Activated CD8-positive, alpha-beta memory T cell treated with anti-CD3 and anti-CD28 coated beads, Interleukin-2, amount 50 U/mL, for 1 hour (primary cell): ENCODE data around the gene MYO9A.
"Not testable (repeated sequence)": the region's sequence is repeated elsewhere in the genome, so short reads cannot be mapped to it uniquely, and the experiment has no call there.

Source experiments
- DNase-seq: peaks from one replicate; pipeline ENCODE4 v3.0.0-alpha.2; 2020; ENCODE audit errors: extremely low read depth

MYO9A gene

DNA sequence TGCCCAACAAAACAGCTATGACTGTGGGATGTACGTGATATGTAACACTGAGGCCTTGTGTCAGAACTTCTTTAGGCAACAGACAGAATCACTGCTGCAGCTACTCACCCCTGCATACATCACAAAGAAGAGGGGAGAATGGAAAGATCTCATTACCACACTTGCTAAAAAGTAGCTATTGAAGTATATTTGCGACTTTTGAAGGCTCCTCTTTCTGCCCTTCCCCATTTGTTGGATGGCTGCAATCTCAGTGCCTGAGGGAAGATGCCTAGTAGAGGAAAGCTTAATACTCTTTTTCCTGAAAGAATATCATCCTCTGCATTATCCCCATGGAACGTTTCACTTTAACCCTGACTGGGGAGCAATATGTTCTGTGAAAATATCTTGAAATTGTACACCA, 22.1 kb upstream of the MYO9A start:
- DNase-seq, result no peak

DNA sequence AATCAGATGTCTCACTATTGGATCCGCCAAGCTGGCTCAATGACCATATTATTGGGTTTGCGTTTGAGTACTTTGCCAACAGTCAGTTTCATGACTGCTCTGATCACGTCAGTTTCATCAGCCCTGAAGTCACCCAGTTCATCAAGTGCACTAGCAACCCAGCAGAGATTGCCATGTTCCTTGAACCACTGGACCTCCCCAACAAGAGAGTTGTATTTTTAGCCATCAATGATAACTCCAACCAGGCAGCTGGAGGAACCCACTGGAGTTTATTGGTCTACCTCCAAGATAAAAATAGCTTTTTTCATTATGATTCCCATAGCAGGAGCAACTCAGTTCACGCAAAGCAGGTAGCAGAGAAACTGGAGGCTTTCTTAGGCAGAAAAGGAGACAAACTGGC, 21.7 kb upstream of the MYO9A start:
- DNase-seq, result no peak

DNA sequence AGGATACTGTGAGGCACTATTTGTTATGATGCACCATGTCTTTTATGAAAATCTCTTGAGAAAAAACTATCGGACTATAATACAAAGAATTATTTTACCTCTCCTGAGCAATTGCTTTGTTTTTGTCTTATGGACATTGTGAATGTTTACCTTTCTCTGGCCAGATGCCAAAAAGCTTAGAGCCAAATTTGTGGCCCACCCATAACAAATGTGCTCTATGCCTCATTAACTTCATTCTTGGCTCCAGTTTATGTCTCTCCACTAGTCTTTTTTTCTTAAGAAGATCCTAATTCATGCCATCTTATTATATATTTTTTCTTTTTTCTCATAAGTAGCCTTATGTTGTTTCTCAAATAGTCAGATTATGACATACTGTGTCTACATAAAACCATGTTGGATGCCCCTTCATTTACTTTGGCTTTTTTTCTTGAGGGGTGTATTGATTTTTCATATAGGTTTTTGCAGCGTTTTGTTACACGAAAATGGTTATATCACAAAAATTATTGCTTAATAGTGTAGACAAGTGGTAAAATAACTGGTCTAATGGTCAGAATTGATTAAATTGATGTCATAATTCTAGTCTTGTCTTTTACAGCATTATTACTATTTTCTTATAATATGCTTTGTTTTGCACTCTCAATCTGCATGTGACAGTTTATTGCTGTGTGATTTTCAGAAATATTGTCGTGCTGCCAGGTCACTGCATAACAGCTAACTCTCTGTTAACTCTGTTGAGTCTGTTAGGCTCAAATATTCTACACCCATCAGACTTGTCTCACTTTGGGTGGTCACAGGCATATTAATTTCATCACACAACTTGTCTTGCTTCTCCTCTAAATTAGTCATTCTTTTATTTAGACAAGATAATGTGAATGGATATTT, 18.5 kb upstream of the MYO9A start:
- DNase-seq, result no peak

DNA sequence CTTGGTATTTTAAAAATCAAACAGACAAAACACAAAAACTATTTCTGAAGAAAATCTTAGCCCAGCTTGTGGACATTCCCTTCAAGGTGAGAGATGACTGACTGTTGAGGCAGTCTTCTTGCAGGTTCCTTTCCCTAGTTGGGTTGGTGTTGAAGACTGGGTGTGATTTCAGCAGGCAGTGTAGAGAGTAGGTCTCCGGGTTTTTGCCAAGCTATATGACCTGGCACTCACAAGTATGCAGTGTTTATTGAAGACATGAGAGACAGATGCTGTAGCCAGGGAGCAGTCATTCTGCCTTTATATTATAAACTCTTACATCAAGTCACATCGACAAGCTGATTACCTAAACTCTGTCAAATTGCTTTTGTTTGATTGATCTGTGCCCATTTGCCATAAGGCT, 17.8 kb upstream of the MYO9A start:
- DNase-seq, result no peak

DNA sequence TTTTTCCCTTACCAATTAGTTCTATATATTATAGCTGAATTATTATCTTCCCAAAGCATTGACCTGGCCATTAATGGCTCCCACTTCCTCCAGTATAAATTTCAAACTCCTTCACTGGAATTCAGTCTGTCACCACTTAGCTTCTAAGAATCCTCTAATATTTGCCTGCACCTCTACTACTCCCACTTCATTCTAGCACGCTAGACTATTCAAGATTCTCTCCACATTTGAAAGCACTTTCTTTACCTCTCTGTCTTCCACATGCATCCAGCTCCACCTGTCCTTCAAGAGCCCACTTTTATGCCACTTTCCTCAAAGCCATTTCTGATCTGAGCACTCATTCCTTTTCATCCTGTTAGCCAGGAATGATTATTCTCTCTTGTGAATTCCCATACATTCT, 15.3 kb upstream of the MYO9A start:
- DNase-seq, result no peak

DNA sequence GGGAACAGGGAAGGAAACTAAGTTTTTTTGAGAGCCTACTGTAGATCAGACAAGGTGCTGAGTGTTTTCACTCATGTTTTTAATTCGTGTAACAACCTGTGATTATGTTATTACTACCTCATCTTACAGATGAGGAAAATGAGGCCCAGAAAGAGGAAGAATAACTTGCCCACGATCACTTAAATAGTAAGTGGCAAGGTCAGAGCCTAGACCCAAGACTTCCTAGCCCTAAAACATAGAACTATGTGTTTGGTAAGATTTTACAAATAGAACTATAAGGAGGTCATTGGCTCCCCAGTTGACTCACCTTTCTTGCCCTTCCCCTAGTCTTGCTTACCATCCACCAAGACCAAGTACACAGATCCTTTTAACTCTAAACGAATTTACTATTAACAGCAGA, 14.0 kb upstream of the MYO9A start:
- no peak for DNase-seq

DNA sequence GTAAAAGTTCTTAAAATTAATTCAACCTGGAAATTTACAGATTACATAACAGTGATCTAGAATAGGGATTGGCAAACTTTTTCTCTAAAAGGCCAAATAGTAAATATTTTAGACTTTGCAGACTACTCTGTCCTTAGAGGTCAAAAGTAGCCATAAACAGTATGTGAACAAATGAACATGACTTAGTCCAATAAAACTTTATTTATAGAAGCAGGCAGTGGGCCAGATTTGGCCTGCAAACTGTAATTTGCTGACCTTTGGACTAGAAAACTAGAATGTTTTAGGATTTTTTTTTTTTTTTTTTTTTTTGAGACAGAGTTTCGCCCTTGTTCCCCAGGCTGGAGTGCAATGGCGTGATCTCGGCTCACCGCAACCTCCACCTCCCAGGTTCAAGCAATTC, 12.3 kb upstream of the MYO9A start:
- no peak for DNase-seq

DNA sequence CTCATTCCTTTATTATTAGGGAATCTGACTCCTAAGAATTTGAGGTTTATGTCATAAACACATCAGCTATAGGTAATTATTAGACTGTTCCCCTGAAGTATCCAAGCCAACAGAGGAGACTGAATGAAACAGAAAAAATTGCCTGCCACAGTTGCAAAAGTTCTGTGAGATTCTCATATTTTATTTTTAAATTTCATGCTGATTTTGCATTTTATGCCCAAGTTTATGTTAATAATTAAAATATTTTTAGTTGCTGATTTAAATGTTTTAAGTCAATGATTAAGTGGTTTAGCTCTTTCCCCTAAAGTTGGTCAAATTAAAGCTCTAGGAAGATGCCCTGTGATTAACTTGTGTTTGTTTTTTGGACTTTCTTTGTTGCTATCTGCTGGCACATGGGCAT, 10.4 kb upstream of the MYO9A start:
- DNase-seq, result no peak

DNA sequence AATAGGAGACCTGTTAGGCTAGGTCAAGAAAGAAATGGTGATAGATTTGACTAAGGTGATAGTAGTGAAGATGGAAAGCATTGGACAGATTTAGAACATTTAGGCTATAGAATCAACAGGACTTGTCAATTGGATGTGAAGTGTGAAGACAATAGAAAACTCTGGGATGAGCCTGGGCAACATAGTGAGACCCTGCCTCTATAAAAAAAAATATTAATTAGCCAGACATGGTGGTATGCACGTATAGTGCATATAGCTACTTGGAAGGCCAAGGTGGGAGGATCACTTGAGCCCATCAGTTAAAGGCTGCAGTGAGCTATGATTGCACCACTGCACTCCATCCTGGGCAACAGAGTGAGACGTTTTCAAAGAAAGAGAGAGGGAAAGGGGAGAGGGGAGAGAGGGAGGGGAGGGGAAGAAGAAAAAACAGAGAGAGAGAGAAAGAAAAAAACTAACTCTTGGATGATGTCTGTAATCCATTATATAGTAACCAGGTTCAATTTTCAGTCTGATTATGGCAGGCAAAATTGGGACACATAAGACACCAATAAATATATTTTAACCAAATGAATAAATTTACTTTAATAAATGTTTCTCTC, 9.9 kb upstream of the MYO9A start:
- DNase-seq, result no peak

DNA sequence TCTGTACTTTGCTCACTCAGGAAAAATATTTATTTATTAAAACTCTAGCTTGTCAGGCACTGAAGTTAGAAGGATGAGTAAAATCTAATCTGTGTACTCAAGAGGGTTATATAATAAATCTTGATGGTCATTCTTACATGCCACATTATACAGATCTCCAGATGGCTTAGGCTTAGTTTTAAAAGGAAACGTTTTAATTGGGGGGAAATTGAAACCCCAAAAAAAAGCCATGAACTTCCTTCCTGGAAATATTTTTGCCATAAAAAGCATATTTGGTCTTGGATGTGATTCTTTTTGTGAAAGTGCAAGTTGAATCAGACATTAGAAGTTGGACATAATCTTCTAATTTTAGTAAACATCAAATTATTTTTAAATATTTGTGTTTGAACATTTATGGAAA, 6.3 kb upstream of the MYO9A start:
- no peak for DNase-seq

DNA sequence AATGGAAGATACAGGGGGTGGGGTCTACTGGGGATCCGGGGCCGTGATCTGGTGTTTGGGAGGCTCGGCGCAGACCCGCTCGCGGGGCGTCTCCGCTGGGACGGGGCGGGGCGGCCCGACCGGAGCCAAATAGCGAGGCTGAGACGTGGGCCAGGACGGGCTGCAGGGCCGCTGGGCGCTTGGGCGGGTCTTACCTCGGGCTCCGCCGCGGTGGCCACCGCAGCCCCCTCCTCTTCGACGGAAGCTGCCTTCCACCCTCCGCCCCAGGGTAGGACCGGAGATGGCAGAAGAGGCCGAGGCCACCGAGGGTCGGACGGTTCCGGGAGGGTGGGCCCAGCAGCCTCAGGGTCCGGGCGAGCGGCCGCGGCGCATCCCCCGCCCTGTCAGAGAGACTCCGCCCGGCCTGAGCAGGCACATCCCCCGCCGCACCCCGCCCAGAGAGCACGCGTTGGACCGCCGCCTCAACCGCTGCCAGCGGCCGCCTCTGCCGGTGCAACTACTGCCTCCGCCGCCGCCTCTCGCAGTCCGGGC, 399 bp downstream of the MYO9A start:
- DNase-seq, result peak; percentile 18

DNA sequence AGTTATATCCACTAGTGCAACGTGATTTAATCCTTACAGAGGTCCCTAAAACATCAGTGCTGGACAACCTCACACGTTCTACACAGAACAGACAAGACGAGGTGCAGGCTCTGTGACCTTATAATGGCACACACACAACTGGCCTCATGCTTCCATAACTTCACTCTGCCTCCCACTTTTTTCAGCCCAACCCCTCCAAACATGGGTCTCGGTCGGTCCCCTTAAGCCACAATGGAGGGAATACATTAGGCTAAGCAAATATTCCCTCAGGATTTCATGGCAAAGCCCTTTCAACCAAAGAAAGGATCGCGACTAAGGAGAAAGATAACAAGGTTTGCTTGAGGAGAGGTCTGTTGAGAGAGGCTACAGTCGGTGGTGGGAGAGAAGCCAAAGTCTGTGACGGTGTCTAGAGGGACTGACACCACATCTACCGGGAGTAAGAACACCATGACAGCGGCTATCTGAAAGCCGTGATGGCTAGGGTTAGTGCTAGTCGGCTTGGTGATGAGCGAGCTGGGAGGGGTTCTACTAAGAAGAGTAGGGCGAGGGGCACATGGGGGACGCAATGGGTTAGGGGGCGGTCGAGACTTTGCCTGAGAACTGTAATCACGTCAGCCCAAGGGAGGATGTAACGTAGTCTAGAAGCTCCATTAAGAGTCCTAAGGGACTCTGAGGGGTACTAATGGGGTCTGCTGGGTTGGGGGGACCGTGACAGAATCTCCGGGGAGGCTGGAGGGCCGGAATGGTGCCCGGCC, 1.0 kb downstream of the MYO9A start:
- peak; percentile 3 for DNase-seq

DNA sequence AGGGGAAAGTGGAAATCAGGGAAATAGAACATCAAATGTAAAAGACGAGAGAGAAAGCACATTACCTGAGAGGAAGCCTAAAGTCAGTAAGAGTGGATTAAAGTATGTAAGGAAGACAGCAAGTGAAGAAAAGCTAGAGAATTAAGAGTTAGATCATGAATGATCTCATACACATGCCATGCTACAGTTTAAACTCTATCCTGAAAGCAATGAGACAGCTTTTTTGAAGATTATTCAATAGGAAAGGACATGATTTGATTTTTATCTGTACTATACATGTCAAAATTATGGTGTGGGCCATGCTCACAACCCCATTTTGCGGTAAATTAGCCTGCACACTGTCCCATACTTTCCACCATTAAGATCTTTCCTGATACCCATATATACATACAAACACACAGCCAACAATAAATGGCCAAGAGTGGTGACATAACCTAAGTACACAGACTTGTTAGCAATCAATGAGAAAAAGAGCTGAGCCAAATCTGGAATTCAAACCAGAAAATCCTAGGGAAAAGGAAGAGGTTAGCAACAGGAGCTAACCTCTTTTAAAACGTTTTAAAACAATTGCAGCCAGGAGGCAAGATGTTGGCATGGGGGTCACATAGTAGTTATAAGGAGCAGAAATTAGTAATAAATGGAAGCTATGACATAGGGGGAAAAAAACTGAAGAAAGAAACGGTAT, 4.5 kb downstream of the MYO9A start:
- no peak for DNase-seq

DNA sequence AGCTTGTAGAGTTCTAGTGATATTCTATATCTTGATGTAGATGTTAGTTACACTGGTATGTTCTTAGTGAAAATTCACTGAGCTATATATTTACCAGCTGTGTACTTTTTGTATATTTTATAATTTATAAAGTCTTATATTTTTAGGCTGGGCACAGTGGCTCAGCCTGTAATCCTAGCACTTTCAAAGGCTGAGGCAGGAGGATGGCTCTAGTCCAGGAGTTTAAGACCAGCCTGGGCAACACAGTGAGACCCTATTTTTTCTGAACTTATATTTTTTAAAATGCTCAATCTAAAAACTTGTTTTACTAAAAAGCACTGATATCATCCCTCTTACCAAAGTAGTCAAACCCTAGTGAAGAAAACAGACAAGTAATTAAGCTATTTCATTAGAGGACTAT, 5.1 kb downstream of the MYO9A start:
- no peak for DNase-seq

DNA sequence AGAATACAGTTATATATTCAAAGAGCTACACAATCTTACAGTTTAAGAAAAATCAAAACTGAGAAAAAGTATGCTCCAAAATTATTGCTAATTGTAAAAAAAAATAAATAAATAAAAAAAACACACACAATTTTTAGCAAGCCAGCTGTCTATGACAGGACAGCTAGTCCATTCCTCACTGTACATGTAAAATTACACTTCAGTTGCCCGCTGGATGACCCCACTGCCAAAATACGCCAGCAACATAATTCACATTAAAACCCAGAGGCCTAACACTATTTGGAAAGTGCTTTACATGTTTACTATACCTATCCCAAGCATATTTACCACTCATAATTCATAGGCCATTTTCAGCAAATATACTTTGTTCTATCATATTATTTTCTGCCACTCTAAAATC, 5.8 kb downstream of the MYO9A start:
- DNase-seq, result no peak

DNA sequence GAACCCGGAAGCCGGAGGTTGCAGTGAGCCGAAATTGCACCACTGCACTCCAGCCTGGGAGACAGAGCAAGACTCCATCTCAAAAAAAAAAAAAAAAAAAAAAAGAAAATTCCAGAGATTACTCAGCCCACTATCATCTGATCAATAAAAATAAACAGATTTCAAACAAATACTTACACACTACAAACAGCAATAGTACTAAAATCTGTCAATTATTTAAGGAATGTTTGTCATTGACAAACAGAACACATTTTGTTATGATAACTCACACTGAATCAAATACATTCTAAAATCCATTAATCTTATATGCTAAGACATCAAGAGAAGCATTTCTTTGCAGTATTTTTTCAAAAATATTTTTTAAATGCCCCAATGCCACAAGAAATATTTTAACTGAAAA, 7.6 kb downstream of the MYO9A start:
- no peak for DNase-seq

DNA sequence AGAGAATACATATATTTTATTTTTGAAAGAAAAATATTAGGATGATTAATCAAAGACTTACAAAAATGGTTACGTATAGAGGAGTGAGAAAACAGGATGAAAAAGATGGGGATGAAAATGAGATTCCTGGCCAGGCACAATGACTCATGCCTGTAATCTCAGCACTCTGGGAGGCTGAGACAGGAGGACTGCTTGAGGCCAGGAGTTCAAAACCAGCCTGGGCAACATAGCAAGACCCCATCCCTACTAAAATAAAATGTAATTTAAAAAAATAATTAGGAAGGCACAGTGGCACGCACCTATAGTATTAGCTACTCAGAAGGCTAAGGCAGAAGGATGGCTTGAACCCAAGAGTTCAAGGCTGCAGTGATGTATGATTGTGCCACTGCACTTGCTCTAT, 11.9 kb downstream of the MYO9A start:
- no peak for DNase-seq

DNA sequence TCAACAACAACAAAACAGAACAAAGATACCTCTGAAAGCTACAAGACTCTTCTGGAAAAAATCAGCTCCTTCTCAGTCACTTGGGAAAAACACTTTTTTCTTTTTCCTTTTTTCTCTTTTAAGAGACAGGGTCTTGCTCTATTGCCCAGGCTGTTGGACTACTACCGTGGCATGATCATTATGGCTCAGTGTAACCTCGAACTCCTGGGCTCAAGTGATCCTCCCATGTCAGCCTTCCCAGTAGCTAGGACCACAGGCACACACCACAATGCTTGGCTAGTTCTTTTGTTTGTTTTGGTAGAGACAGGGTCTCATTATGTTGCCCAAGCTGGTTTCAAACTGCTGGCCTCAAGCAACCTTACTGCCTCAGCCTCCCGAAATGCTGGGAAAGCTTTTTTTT, 12.8 kb downstream of the MYO9A start:
- no peak for DNase-seq

DNA sequence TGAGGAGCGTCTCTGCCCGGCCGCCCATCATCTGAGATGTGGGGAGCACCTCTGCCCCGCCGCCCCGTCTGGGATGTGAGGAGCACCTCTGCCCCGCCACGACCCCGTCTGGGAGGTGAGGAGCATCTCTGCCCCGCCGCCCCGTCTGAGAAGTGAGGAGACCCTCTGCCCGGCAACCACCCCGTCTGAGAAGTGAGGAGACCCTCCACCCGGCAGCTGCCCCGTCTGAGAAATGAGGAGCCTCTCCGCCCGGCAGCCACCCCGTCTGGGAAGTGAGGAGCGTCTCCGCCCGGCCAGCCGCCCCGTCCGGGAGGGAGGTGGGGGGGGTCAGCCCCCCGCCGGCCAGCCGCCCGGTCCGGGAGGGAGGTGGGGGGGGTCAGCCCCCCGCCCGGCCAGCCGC, 17.4 kb downstream of the MYO9A start:
- DNase-seq, result not testable (repeated sequence)

DNA sequence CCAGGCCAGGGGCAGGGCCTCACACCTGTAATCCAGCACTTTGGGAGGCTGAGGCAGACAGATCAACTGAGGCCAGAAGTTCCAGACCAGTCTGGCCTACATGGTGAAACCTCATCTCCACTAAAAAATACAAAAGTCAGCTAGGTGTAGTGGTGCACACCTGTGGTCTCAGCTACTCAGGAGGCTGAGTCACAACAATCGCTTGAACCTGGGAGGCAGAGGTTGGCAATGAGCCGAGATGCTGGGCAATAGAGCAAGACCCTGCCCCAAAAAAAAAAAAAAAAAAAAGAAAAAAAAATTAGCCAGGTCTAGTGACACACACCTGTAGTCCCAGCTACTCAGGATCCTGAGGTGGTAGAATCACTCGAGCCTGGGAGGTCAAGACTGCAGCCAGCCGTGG, 18.8 kb downstream of the MYO9A start:
- no peak for DNase-seq

DNA sequence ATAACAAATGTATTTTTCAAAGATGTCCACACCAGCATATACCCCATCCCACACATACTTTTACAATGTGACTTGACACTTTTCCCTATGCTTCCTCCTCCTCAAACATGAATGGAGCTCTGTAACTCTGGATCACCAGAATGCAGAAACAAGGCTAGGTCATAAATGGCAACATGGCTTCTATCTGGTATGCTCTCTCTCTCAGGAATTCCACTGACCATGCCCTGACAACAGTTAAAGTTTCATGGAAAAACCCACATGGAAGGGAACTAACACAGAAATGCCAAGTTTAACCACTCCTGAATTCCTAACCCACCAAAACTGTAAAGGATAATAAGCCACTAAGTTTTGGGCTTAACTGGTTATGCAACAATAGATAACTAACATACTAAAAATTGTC, 19.9 kb downstream of the MYO9A start:
- no peak for DNase-seq

DNA sequence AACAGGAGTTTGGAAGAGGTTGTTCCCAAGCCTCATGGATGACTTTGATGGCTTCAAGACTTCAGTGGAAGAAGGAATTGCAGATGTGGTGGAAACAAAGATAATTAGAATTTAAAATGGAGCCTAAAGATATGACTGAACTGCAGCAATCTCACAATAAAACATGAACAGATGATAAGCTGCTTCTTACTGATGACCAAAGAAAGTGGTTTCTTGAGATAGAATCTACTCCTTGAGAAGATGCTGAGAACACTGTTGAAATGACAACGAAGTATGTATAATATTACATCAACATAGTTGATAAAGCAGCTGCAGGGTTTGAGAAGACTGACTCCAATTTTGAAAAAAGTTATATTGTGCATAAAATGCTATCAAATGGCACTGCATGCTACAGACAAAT, 21.2 kb downstream of the MYO9A start:
- DNase-seq, result no peak
